ENCODE measurements around the gene CHRNE. TPM values are rescaled to one million over a fixed set of nuclear protein-coding genes. Genes with fewer than 3 reads are reported as not detected.
A peak's percentile ranks its signal among the peaks of the same experiment; 100 is the strongest.
"Not testable (repeated sequence)": the region's sequence is repeated elsewhere in the genome, so short reads cannot be mapped to it uniquely, and the experiment has no call there.

CHRNE gene
- total RNA-seq, 6 experiments from 2014 or later: 1.4 to 2.9 (median 2.0) TPM

DNA sequence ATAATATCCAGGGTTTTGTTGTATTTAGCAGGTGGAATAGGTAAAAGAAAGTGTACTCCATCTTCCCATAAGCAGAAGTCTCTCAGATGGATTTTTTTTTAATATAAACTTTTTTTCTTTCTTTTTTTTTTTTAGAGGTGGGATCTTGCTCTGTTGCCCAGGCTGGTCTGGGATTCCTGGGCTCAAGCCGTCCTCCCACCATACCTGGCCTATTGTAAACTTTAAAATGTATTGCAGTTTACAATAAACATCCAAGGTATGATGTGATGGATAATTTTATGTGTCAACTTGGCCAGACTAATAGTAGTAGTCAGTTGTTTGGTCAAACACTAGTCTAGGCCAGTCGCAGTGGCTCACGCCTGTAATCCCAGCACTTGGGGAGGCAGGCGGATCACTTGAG, 18.4 kb upstream of the CHRNE start:
- Histone ChIP-seq H3K4me3 (peak overlapping the region in 1 of 3 donors; percentile 7), H3K9me3 (no peaks in the 10 kb centered on the region), H3K27ac (peak overlapping the region; percentile 45 to 80 (median 78)), H3K4me1 (peaks cover 0 to 27% (median 3%) of the 10 kb centered on the region in 4 donors), H3K36me3 (no peaks in the 10 kb centered on the region), H3K27me3 (no peaks in the 10 kb centered on the region)
- intact Hi-C loops (cut with DNase I): no loop called here
- ATAC-seq (no peak), DNase-seq (no peak)
- WGBS (ENCODE audit: insufficient coverage, low coverage, low lambda C conversion rate, missing lambda C conversion rate): 76% methylated on average over 4 of the region's 4 CpGs
- TF ChIP-seq POLR2A (IDR thresholded peaks at IDR 0.05): no peak
- TF ChIP-seq, protein P1, sequence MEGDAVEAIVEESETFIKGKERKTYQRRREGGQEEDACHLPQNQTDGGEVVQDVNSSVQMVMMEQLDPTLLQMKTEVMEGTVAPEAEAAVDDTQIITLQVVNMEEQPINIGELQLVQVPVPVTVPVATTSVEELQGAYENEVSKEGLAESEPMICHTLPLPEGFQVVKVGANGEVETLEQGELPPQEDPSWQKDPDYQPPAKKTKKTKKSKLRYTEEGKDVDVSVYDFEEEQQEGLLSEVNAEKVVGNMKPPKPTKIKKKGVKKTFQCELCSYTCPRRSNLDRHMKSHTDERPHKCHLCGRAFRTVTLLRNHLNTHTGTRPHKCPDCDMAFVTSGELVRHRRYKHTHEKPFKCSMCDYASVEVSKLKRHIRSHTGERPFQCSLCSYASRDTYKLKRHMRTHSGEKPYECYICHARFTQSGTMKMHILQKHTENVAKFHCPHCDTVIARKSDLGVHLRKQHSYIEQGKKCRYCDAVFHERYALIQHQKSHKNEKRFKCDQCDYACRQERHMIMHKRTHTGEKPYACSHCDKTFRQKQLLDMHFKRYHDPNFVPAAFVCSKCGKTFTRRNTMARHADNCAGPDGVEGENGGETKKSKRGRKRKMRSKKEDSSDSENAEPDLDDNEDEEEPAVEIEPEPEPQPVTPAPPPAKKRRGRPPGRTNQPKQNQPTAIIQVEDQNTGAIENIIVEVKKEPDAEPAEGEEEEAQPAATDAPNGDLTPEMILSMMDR (IDR thresholded peaks at IDR 0.05): no peak

DNA sequence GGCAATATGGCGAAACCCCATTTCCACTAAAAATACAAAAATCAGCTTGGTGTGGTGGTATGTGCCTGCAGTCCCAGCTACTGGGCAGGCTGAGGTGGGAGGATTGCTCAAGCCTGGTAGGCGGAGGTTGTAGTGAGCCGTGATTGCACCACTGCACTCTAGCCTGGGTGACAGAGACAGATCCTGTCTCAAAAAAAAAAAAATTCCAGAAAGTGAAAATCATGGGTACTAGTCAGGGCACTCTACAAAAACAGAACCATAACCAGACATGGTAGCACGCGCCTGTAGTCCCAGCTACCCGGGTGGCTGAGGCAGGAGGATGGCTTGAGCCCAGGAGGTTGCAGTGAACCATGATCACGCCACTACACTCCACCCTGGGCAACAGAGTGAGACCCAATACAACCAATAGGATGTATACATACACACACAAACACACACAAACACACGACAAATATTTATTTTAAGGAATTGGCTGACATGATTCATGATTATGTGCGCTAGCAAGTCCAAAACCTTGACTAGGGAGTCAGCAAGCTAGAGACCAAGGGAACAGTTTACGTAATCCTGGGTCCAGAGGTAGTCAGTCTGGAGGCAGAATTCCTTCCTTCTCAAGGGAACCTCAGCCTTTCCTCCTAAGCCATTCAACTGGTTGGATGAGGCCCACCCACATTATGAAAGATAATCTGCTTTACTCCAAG, 17.6 kb upstream of the CHRNE start:
- peak; percentile 91 to 95 (median 93) for ATAC-seq

GRCh38 chr17:4919511-4920047, 16.7 kb upstream of the CHRNE start:
- TF ChIP-seq, protein P1 (IDR thresholded peaks at IDR 0.05): no peak
- TF ChIP-seq POLR2A (IDR thresholded peaks at IDR 0.05): no peak
- H3K4me1 ChIP-seq: peaks cover 0 to 30% (median 4%) of the 10 kb centered on the region in 4 donors
- H3K27ac ChIP-seq: peak overlapping the region; percentile 45 to 80 (median 78)
- no peak overlapping the region for H3K4me3 ChIP-seq
- ATAC-seq (peak; percentile 15 to 36 (median 26)), DNase-seq (no peak)
- no peaks in the 10 kb centered on the region for H3K9me3 ChIP-seq
- intact Hi-C loops (cut with DNase I): loop anchor here in 1 of 2 donors (10.0 kb wide), 1 partner anchor 55 kb away; no protein-coding TSS in a partner anchor
- H3K36me3 ChIP-seq: no peaks in the 10 kb centered on the region
- H3K27me3 ChIP-seq: no peaks in the 10 kb centered on the region
- 57% methylated on average over 8 of the region's 8 CpGs for WGBS (ENCODE audit: insufficient coverage, low coverage, low lambda C conversion rate, missing lambda C conversion rate)

More for the DNA sequence above, 17.6 kb upstream of the CHRNE start:
- Histone ChIP-seq H3K4me3 (peak overlapping the region in 1 of 3 donors; percentile 7), H3K27me3 (no peaks in the 10 kb centered on the region), H3K36me3 (no peaks in the 10 kb centered on the region), H3K27ac (peak overlapping the region; percentile 45 to 80 (median 78)), H3K9me3 (no peaks in the 10 kb centered on the region), H3K4me1 (peaks cover 0 to 27% (median 3%) of the 10 kb centered on the region in 4 donors)
- WGBS (ENCODE audit: insufficient coverage, low coverage, low lambda C conversion rate, missing lambda C conversion rate): 11% methylated on average over 10 of the region's 10 CpGs
- DNase-seq: peak; percentile 75 to 86 (median 83)
- intact Hi-C loops (cut with DNase I): no loop called here
- peak; percentile 45 for TF ChIP-seq POLR2A (IDR thresholded peaks at IDR 0.05)
- TF ChIP-seq, protein P1 (IDR thresholded peaks at IDR 0.05): no peak

- intact Hi-C loops (cut with DNase I): loop anchor here in 1 of 2 donors (10.0 kb wide), 1 partner anchor 60 kb away; no protein-coding TSS in a partner anchor
- WGBS (ENCODE audit: insufficient coverage, low coverage, low lambda C conversion rate, missing lambda C conversion rate): 74% methylated on average over 4 of the region's 4 CpGs
Measured at GRCh38 chr17:4914551-4914950, 11.7 kb upstream of the CHRNE start.

GRCh38 chr17:4913994-4914393, 11.1 kb upstream of the CHRNE start:
- ATAC-seq: peak; percentile 50 to 64 (median 62)
- intact Hi-C loops (cut with DNase I): loop anchor here in 1 of 2 donors (10.0 kb wide), 1 partner anchor 61 kb away; no protein-coding TSS in a partner anchor

More at GRCh38 chr17:4914551-4914950, 11.7 kb upstream of the CHRNE start:
- DNase-seq, H3K4me3 ChIP-seq, ATAC-seq, H3K9me3 ChIP-seq, H3K27me3 ChIP-seq, H3K36me3 ChIP-seq: not testable (repeated sequence)
- Histone ChIP-seq H3K27ac (peak overlapping the region in 2 of 3 donors; percentile 17 to 37), H3K4me1 (peaks cover 0 to 18% (median 8%) of the 10 kb centered on the region in 4 donors)

More at GRCh38 chr17:4913994-4914393, 11.1 kb upstream of the CHRNE start:
- TF ChIP-seq, protein P1 (IDR thresholded peaks at IDR 0.05): peak in 1 of 4 donors; percentile 5
- TF ChIP-seq POLR2A (IDR thresholded peaks at IDR 0.05): no peak
- peak overlapping the region in 2 of 3 donors; percentile 17 to 37 for H3K27ac ChIP-seq
- H3K9me3 ChIP-seq: no peaks in the 10 kb centered on the region
- DNase-seq: peak in 1 of 3 donors; percentile 62
- H3K4me1 ChIP-seq: peaks cover 0 to 20% (median 9%) of the 10 kb centered on the region in 4 donors
- H3K27me3 ChIP-seq: no peaks in the 10 kb centered on the region
- WGBS (ENCODE audit: insufficient coverage, low coverage, low lambda C conversion rate, missing lambda C conversion rate): 25% methylated on average over 1 of the region's 1 CpG
- no peak overlapping the region for H3K4me3 ChIP-seq
- H3K36me3 ChIP-seq: no peaks in the 10 kb centered on the region
